ENCODE measurements around the gene SLC5A11. TPM values are rescaled to one million over a fixed set of nuclear protein-coding genes. Genes with fewer than 3 reads are reported as not detected.

Gene SLC5A11
- total RNA-seq = not detected

DNA sequence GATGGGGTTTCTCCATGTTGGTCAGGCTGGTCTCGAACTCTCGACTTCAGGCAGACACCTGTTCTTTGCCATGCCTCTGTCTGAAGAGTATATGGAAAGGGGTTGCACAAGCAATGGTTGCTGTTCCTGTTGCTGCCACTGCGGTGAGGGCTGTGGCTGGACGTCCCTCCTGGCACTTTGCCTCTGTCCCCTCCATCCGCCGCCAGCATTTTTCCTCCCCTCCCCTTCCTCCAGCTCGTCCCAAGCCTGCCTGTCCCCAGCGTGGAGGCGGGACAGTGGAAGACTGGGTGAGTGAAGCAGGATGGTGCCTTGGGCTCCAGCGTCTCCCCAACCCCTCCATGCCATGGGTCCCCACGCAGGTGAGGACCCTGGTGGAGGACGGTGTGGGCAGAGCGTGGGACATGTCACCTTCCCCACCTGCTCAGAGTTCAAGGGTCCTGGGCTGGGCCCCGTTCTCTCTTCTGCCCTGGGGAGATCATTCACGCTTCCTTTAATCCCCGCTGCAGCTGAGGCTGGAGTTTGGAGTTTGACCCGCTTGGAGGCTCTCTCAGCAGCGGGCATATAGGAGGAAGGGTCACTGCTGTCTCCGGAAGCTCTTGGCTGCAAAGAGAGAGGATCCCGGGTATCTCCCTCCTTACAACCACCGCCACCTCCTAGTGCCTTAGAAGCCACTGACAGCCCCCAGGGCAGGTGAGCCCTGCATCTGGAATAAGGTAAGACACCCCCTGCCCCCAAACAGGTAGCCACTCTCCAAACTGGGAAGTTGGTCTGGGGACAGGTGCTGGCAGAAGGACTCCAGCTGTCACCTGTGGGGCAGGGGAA is at the start of gene SLC5A11:
Gene SLC5A11 (plus strand): TSS at position 238 of the 822 bp plus-strand sequence. CDS start 12,681 bp downstream, outside the sequence.

Other genes with a start within 250 kb of the SLC5A11 start
- gene TNRC6A, start 116.3 kb upstream of the SLC5A11 start, total RNA-seq = 108 TPM
- 28.1 TPM for gene ARHGAP17, start 169.4 kb downstream of the SLC5A11 start, total RNA-seq